BJ (cell line): ENCODE data around the gene PLAU. TPM values are rescaled to one million over a fixed set of nuclear protein-coding genes. Genes with fewer than 3 reads are reported as not detected.

Experiments used
- CTCF ChIA-PET: fragments of 350-600 bp; formaldehyde crosslinking; extraction: SDS; loops from one replicate; lab custom pipeline; 2021; ENCODE audit warnings: antibody characterized with exemption, inconsistent platforms; lab: Yijun Ruan, JAX
- POLR2A ChIA-PET: fragments of 300-600 bp; sonication (Branson Sonifier 250); formaldehyde crosslinking; extraction: SDS; loops from one replicate; lab custom pipeline; 2021; ENCODE audit warnings: antibody characterized with exemption; lab: Charles Lee
- DNase-seq: peaks from one replicate; pipeline ENCODE4 v3.0.0-alpha.2; 2011; ENCODE audit warnings: low read depth
- H3K27me3 ChIP-seq: 2 replicates; pipeline ENCODE4 v1.6.0; 2011; ENCODE audit warnings: low read length; ENCODE audit not compliant: control insufficient read depth, insufficient read depth
- H3K36me3 ChIP-seq: 2 replicates; pipeline ENCODE4 v1.5.1; 2011; ENCODE audit warnings: low read length; ENCODE audit not compliant: control insufficient read depth, insufficient read depth
- H3K4me3 ChIP-seq: 2 replicates; pipeline ENCODE4 v1.5.1; 2011; ENCODE audit warnings: low read depth, mild to moderate bottlenecking, control low read depth, low read length
- polyA plus RNA-seq: library from polyadenylated mRNA; depleted of rRNA; stranded (reverse); fragments of >200 nt; gene quantifications from 2 replicates; pipeline ENCODE4 v1.2.3, GENCODE V29; 2011
- TF ChIP-seq, protein P1 (sequence below): IDR thresholded peaks from 2 replicates; pipeline ENCODE4 v1.5.1; 2011; ENCODE audit warnings: low read depth, mild to moderate bottlenecking, control low read depth, inconsistent platforms, low read length, moderate library complexity; ENCODE audit not compliant: insufficient read depth

PLAU gene
- polyA plus RNA-seq, 1 experiment: 37.2 TPM

DNA sequence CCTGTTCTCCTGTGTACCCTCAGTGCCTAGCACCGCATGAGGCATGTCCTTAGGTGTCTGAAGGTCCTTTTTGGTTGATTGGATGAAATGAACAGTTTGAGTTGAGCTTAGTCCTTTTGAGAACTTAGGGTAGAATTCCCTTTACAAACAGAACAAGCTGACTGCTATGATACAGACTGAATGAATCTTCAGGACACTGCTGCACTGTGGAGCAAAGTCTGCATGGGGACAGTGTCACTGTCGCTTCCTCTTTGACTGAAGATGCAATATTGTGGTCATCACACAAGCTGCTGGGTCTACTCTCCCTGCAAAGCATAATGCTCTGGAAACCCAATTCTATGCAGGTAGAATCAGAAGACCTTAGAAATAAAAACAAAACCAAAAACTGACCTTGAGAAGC lies 8.6 kb upstream of the PLAU start:
- Histone ChIP-seq H3K4me3 (no peak overlapping the region), H3K36me3 (no peaks in the 10 kb centered on the region), H3K27me3 (no peaks in the 10 kb centered on the region)
- ChIA-PET POLR2A (no interaction called here), CTCF (interaction anchor here (0.6 to 26.0 kb wide), 7 partner anchors 13 to 179 kb away, joined by 3 to 484 read pairs (median 3); no protein-coding TSS in a partner anchor)
- DNase-seq: no peak
- TF ChIP-seq, protein P1, sequence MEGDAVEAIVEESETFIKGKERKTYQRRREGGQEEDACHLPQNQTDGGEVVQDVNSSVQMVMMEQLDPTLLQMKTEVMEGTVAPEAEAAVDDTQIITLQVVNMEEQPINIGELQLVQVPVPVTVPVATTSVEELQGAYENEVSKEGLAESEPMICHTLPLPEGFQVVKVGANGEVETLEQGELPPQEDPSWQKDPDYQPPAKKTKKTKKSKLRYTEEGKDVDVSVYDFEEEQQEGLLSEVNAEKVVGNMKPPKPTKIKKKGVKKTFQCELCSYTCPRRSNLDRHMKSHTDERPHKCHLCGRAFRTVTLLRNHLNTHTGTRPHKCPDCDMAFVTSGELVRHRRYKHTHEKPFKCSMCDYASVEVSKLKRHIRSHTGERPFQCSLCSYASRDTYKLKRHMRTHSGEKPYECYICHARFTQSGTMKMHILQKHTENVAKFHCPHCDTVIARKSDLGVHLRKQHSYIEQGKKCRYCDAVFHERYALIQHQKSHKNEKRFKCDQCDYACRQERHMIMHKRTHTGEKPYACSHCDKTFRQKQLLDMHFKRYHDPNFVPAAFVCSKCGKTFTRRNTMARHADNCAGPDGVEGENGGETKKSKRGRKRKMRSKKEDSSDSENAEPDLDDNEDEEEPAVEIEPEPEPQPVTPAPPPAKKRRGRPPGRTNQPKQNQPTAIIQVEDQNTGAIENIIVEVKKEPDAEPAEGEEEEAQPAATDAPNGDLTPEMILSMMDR: no peak

DNA sequence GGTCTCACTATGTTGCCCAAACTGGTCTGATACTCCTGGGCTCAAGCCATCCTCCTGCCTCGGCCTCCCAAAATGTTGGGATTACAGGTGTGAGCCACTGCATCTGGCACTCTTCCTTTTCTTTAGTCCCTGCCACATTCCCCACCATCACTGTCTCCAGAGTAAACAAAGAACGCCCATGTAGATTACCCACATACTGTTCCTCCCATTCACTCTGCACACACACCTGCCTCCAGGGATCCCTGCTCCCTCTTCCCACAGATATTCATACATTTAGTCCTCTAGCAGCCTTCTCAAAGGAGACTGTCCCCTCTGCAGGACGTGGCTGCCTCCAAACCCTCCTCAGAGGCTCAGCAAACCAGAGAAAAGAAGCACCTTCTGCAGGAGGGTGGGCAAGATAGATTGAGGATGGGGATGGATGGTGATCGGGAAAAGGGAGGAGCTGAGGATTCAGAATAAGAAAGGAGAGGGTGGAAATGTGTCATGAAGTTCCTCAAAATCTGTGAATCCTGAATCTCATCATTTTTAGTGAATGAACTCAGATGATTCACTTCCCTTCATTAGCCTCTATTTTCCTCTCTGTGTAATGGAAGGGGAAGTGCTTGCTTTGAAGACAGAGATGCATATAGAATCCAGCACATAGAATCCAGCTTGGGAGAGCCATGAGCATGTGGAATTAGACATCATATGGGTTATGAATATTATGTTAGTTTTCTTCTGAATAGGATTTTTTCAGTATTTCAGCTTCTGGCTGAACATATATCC lies 5.5 kb upstream of the PLAU start:
- Histone ChIP-seq H3K4me3 (no peak overlapping the region), H3K27me3 (no peaks in the 10 kb centered on the region), H3K36me3 (no peaks in the 10 kb centered on the region)
- TF ChIP-seq, protein P1: no peak
- DNase-seq: no peak
- CTCF ChIA-PET: interaction anchor here (0.8 to 1.9 kb wide), 3 partner anchors 19 to 95 kb away, joined by 3 to 16 read pairs (median 3); no protein-coding TSS in a partner anchor
- POLR2A ChIA-PET: no interaction called here

DNA sequence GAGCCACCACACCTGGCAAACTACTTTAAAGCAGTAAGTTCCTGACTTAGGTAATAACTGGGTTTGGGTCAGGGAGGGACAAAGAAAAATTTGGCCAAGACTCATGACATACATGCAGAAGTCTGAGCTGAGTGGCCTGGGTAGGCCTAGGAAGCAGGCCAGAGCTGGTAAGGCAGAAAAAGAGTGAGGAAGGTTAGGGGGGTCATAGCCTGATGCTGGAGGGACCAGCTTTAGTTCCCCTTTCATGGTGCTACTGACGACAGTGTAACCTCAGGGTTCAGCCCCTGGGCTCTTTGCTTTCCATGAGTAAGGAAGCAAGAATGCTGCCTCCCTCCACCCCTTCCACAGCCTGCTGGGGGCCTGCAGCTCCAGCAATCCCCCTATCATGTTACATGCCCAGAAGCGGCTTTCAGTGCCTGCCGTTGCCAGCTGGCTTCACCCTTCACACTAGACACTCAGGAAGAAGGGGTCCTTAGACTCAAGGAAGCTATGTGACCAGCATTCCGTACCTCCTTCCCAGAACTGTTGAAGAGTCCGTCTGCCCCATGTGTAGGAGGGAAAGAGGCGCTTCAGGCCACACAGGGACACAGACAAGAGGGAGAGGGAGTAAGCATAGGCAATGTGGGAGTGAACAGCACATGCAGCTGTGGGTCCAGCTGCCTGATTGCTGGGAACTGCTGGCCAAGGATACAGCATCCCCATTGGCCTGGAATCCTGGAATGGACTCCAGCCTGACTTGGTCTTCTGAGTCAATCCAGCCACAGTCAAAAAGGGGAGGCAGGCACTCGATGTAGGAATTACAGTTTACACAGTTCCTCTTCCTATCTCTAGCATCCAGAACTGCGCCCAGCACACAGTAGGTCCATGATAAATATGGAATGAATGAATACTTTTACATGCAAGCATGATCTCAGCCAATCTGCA lies 4.1 kb upstream of the PLAU start:
- Histone ChIP-seq H3K36me3 (no peaks in the 10 kb centered on the region), H3K27me3 (no peaks in the 10 kb centered on the region), H3K4me3 (no peak overlapping the region)
- peak; percentile 94 for DNase-seq
- TF ChIP-seq, protein P1: peak; percentile 7; the same call in 1 of the 2 replicates
- ChIA-PET CTCF (interaction anchor here (0.5 to 3.3 kb wide), 10 partner anchors 13 to 324 kb away, joined by 3 to 16 read pairs (median 4); no protein-coding TSS in a partner anchor), POLR2A (no interaction called here)

DNA sequence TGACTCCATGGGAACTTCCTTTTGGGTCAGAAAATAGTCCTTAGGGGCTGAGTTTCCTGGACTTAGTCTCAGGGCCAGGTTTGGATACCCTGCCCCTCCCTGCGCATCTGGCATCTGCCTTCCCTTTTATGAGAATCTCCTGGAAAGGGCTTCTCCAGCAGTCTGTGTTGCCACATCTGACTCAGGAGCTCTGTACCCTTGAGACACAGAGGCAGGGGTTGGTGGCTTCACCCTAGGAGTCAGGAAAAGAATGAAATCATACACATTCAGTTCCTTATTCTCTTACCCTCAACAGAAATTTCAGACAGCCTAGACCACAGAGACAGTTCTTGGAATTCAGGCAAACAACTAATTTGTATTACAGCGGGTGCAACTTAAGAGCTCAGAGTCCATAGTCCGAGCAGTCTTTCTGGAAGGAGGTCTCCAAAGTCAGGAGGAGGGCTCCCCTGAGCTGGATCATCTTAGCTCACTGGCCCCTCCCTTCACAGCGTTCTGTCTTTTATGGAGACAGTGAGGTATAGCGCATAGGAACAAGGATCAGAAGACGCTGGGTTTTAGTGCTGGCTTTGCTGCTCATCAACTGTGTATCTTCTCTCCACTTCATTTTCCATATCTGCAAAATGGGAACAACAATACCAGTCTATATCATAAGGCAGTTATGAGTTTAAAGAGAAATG lies 3.0 kb upstream of the PLAU start:
- Histone ChIP-seq H3K4me3 (no peak overlapping the region), H3K27me3 (no peaks in the 10 kb centered on the region), H3K36me3 (no peaks in the 10 kb centered on the region; the same call in 1 of the 2 replicates)
- POLR2A ChIA-PET: interaction anchor here (0.6 kb wide), 1 partner anchor 73 kb away, joined by 6 read pairs; no protein-coding TSS in a partner anchor
- DNase-seq: no peak
- TF ChIP-seq, protein P1: no peak
- CTCF ChIA-PET: interaction anchor here (0.6 to 3.3 kb wide), 4 partner anchors 11 to 172 kb away, joined by 3 to 13 read pairs (median 4); no protein-coding TSS in a partner anchor
